HCT116 (cell line): Measurements from ENCODE around the gene PLCE1. TPM values are rescaled to one million over a fixed set of nuclear protein-coding genes. Genes with fewer than 3 reads are reported as not detected.

ENCODE experiments used
- ATAC-seq: fragments of 200-7000 bp; cut with Tn5 transposase; 2 replicates; pipeline ENCODE4 v1.9.1; 2020; ENCODE audit warnings: mild to moderate bottlenecking, moderate library complexity
- BruUV-seq: library from RNA; stranded (reverse); fragments of 400-500 nt; replicated peaks from 2 replicates; lab custom pipeline; 2021; lab: Mats Ljungman, UMichigan
- CTCF ChIA-PET: fragments of 300-600 bp; sonication (Branson Sonifier 250); formaldehyde crosslinking; loops from one replicate; lab custom pipeline; 2021; ENCODE audit warnings: antibody characterized with exemption; lab: Charles Lee
- POLR2A ChIA-PET: fragments of 300-600, 350-600 bp; sonication (Branson Sonifier 250); formaldehyde crosslinking; loops from one replicate; lab custom pipeline; 2021; ENCODE audit warnings: antibody characterized with exemption; lab: Charles Lee
- RAD21 ChIA-PET, 2 experiments: fragments of 300-600 bp; sonication (Branson Sonifier 250); formaldehyde crosslinking; loops; one replicate each; lab custom pipeline; 2023; ENCODE audit warnings: low total read pairs in 2 of 2; ENCODE audit not compliant: uncharacterized antibody in 2 of 2, unreplicated experiment in 2 of 2, low non-redundant PET in 1 of 2; lab: Charles Lee
- DNase-seq: peaks from one replicate; pipeline ENCODE4 v3.0.0-alpha.2; 2010; ENCODE audit warnings: low read depth, low spot score
- H2AFZ ChIP-seq: fragments of 200-600 bp; shearing (Covaris generic), sonication (generic); 2 replicates; pipeline ENCODE4 v1.6.1; 2017; ENCODE audit warnings: low read depth, mixed run types, mixed read lengths, antibody characterized with exemption, low read length; ENCODE audit not compliant: poor library complexity, severe bottlenecking
- H3K27ac ChIP-seq: 2 replicates; pipeline ENCODE4 v1.5.1; 2012; ENCODE audit warnings: low read depth, low read length
- H3K27me3 ChIP-seq: fragments of 200-600 bp; sonication (generic); 2 replicates; pipeline ENCODE4 v1.6.1; 2016; ENCODE audit warnings: mixed run types, low read length, mixed read lengths; ENCODE audit not compliant: insufficient read depth
- H3K36me3 ChIP-seq, 2 experiments: fragments of 200-500 bp in 1 of 2; fragments of 200-600 bp in 1 of 2; sonication (Bioruptor generic) in 1 of 2; sonication (generic) in 1 of 2; 2 replicates each; pipeline versions ENCODE4 v1.5.1 to v1.6.1; 2014 to 2016; ENCODE audit warnings: low read length in 2 of 2, inconsistent platforms in 1 of 2, mixed read lengths in 1 of 2, mixed run types in 1 of 2; ENCODE audit not compliant: insufficient read depth in 2 of 2, control insufficient read depth in 1 of 2
- H3K4me1 ChIP-seq, 2 experiments: fragments of 200-600 bp in 1 of 2; sonication (generic) in 1 of 2; 2 replicates each; pipeline versions ENCODE4 v1.5.1 to v1.6.1; 2012 to 2017; ENCODE audit warnings: low read length in 2 of 2, inconsistent platforms in 1 of 2, mild to moderate bottlenecking in 1 of 2, mixed read lengths in 1 of 2, mixed run types in 1 of 2, moderate library complexity in 1 of 2; ENCODE audit not compliant: insufficient read depth in 2 of 2, control insufficient read depth in 1 of 2
- H3K4me2 ChIP-seq: fragments of 200-600 bp; sonication (generic); 2 replicates; pipeline ENCODE4 v1.6.1; 2017; ENCODE audit warnings: mixed run types, low read length, mixed read lengths
- H3K4me3 ChIP-seq, 2 experiments: fragments of 200-600 bp in 1 of 2; sonication (generic) in 1 of 2; replicated peaks in 1 of 2; 2 replicates each; pipeline ENCODE4 v1.5.1; 2011 to 2016; ENCODE audit warnings: low read length in 2 of 2, control low read depth in 1 of 2, low read depth in 1 of 2, mild to moderate bottlenecking in 1 of 2, mixed read lengths in 1 of 2, mixed run types in 1 of 2
- H3K79me2 ChIP-seq: fragments of 200-600 bp; sonication (generic); 2 replicates; pipeline ENCODE4 v1.6.1; 2017; ENCODE audit warnings: mild to moderate bottlenecking, mixed run types, low read length, moderate library complexity, mixed read lengths; ENCODE audit not compliant: insufficient read depth
- H3K9ac ChIP-seq: fragments of 200-600 bp; sonication (generic); 2 replicates; pipeline ENCODE4 v1.6.1; 2016; ENCODE audit warnings: low read length, mixed read lengths
- H3K9me2 ChIP-seq: fragments of 200-600 bp; sonication (generic), shearing (Covaris generic); 2 replicates; pipeline ENCODE4 v1.6.1; 2017; ENCODE audit warnings: mixed run types, mild to moderate bottlenecking, moderate library complexity; ENCODE audit not compliant: insufficient read depth
- H3K9me3 ChIP-seq, 2 experiments: fragments of 200-500 bp in 1 of 2; fragments of 200-600 bp in 1 of 2; sonication (Bioruptor generic) in 1 of 2; sonication (generic) in 1 of 2; 2 replicates each; pipeline ENCODE4 v1.6.1; 2014 to 2017; ENCODE audit warnings: low read length in 2 of 2, mixed read lengths in 2 of 2, inconsistent platforms in 1 of 2, low read depth in 1 of 2, mild to moderate bottlenecking in 1 of 2, mixed run types in 1 of 2, moderate library complexity in 1 of 2; ENCODE audit not compliant: control insufficient read depth in 1 of 2, insufficient read depth in 1 of 2
- H4K20me1 ChIP-seq: fragments of 200-600 bp; sonication (generic), shearing (Covaris generic); 2 replicates; pipeline ENCODE4 v1.6.1; 2017; ENCODE audit warnings: mixed run types, mild to moderate bottlenecking, moderate library complexity; ENCODE audit not compliant: insufficient read depth
- CBX3 ChIP-seq: IDR thresholded peaks from 2 replicates; pipeline ENCODE4 v1.6.1; 2012; ENCODE audit warnings: low read depth
- FOSL1 ChIP-seq: IDR thresholded peaks from 2 replicates; pipeline ENCODE4 v1.6.1; 2012; ENCODE audit warnings: low read depth
- RAD21 ChIP-seq: IDR thresholded peaks from 2 replicates; pipeline ENCODE4 v1.6.1; 2012; ENCODE audit warnings: low read depth, mild to moderate bottlenecking
- REST ChIP-seq: IDR thresholded peaks from 2 replicates; pipeline ENCODE4 v1.6.1; 2012; ENCODE audit warnings: low read depth
- SRF ChIP-seq: IDR thresholded peaks from 2 replicates; pipeline ENCODE4 v1.6.1; 2012; ENCODE audit warnings: low read depth
- intact Hi-C: fragments of 100-400 bp; cut with micrococcal nuclease; formaldehyde crosslinking; loops from 2 replicates; pipeline ENCODE4 v1.10.0; 2022
- total RNA-seq: library from RNA; stranded (reverse); gene quantifications from one replicate; pipeline ENCODE4 v1.2.1, GENCODE V29; 2021; ENCODE audit not compliant: unreplicated experiment

The PLCE1 gene
- total RNA-seq, 1 experiment from 2014 or later: 2.5 TPM

GRCh38 chr10:94006591-94007550, 13.1 kb downstream of the PLCE1 start:
- RAD21 ChIA-PET: no interaction called here
- H3K4me1 ChIP-seq: no peaks in the 10 kb centered on the region
- CTCF ChIA-PET: interaction anchor here (0.7 kb wide), 1 partner anchor 15 kb away, joined by 3 read pairs; no protein-coding TSS in a partner anchor
- no peak for ATAC-seq
- BruUV-seq: no TSS peak
- intact Hi-C loops: no loop called here
- H3K27me3 ChIP-seq: no peaks in the 10 kb centered on the region
- no peaks in the 10 kb centered on the region for H3K79me2 ChIP-seq
- no peaks in the 10 kb centered on the region for H3K36me3 ChIP-seq
- no peak overlapping the region for H3K4me3 ChIP-seq
- H3K9ac ChIP-seq: no peak overlapping the region
- POLR2A ChIA-PET: no interaction called here
- no peak for TF ChIP-seq SRF
- TF ChIP-seq FOSL1: no peak
- no peak for TF ChIP-seq REST
- no peak for TF ChIP-seq CBX3
- TF ChIP-seq RAD21: no peak
- no peak overlapping the region for H2AFZ ChIP-seq
- no peak for DNase-seq
- no peak overlapping the region for H3K4me2 ChIP-seq
- H3K9me2 ChIP-seq: no peaks in the 10 kb centered on the region
- H4K20me1 ChIP-seq: no peaks in the 10 kb centered on the region
- H3K27ac ChIP-seq: no peak overlapping the region
- no peaks in the 10 kb centered on the region for H3K9me3 ChIP-seq
